ENCODE results near the gene TRAF7.

DNA sequence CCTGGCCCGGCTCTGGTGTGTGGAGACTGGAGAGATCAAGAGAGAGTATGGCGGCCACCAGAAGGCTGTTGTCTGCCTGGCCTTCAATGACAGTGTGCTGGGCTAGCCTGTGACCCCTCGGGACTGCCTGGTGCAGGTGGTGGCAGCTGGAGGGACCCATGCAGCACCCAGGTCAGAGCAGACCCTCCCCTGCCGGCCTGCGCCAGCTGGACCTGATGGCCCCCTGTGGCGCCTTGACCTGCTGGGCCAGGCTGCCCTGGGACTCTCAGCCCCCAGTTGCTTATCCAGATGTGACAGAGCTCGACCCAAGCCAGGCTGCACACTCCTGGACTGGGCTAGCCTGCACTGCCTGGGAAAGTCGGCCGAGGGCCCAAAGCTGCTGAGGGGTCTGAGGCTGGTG, 53.2 kb downstream of the TRAF7 start:
- no peak for TF ChIP-seq CTCF (IDR thresholded peaks at IDR 0.05; ENCODE audit: low read depth, low read length)
- TF ChIP-seq EZH2phosphoT487 (IDR thresholded peaks at IDR 0.05; ENCODE audit: low read depth), result no peak

Measured in OCI-LY3 (cell line).